Activated T-helper 17 cell treated with anti-CD3 and anti-CD28 coated beads, Interleukin-2, amount 50 U/mL, for 72 hours (primary cell): Measurements from ENCODE around the gene PSMD4. TPM values are rescaled to one million over a fixed set of nuclear protein-coding genes. Genes with fewer than 3 reads are reported as not detected.

Experiments
- ATAC-seq: fragments of 150-1000 bp; cut with Tn5 transposase; replicated peaks from 2 replicates; pipeline ENCODE4 v1.10.0; 2021; ENCODE audit warnings: mild to moderate bottlenecking, moderate library complexity
- H3K27ac Mint-ChIP-seq: one replicate; pipeline ENCODE4 v1.8.0; 2022; ENCODE audit warnings: mixed read lengths
- H3K27me3 Mint-ChIP-seq: one replicate; pipeline ENCODE4 v1.8.0; 2022; ENCODE audit warnings: mixed read lengths
- H3K36me3 Mint-ChIP-seq: one replicate; pipeline ENCODE4 v1.8.0; 2022; ENCODE audit warnings: low read depth, mild to moderate bottlenecking, mixed read lengths
- H3K4me1 Mint-ChIP-seq: one replicate; pipeline ENCODE4 v1.8.0; 2022; ENCODE audit warnings: mixed read lengths
- H3K4me3 Mint-ChIP-seq: one replicate; pipeline ENCODE4 v1.8.0; 2022; ENCODE audit warnings: mild to moderate bottlenecking, mixed read lengths
- H3K9me3 Mint-ChIP-seq: one replicate; pipeline ENCODE4 v1.8.0; 2022; ENCODE audit warnings: mixed read lengths
- total RNA-seq, 2 donors: library from RNA; stranded (reverse); gene quantifications; one replicate each; pipeline ENCODE4 v1.2.3, GENCODE V29; 2022

The PSMD4 gene
- total RNA-seq, 2 donors from 2014 or later, result 174 to 196 TPM

GRCh38 chr1:151294742-151295462 is 40.4 kb downstream of the PSMD4 start:
- H3K27me3 Mint-ChIP-seq, result no peaks in the 10 kb centered on the region
- H3K9me3 Mint-ChIP-seq, result no peaks in the 10 kb centered on the region
- peaks cover 93% of the 10 kb centered on the region for H3K36me3 Mint-ChIP-seq
- no peak for ATAC-seq
- peak overlapping the region; percentile 16 for H3K27ac Mint-ChIP-seq
- no peak overlapping the region for H3K4me3 Mint-ChIP-seq
- H3K4me1 Mint-ChIP-seq, result no peaks in the 10 kb centered on the region

GRCh38 chr1:151309811-151310323 is 55.3 kb downstream of the PSMD4 start:
- Mint-ChIP-seq H3K27me3 (no peaks in the 10 kb centered on the region), H3K9me3 (no peaks in the 10 kb centered on the region), H3K4me3 (no peak overlapping the region), H3K36me3 (peaks cover 98% of the 10 kb centered on the region), H3K4me1 (peaks cover 30% of the 10 kb centered on the region), H3K27ac (peak overlapping the region; percentile 87)
- no peak for ATAC-seq

GRCh38 chr1:151311011-151311410 is 56.5 kb downstream of the PSMD4 start:
- Mint-ChIP-seq H3K27me3 (no peaks in the 10 kb centered on the region), H3K9me3 (no peaks in the 10 kb centered on the region), H3K36me3 (peaks cover 98% of the 10 kb centered on the region), H3K4me3 (peak overlapping the region; percentile 80), H3K4me1 (peaks cover 30% of the 10 kb centered on the region), H3K27ac (peak overlapping the region; percentile 98)
- no peak for ATAC-seq

- Mint-ChIP-seq H3K4me3 (peak overlapping the region; percentile 80), H3K9me3 (no peaks in the 10 kb centered on the region), H3K4me1 (peaks cover 30% of the 10 kb centered on the region), H3K27me3 (no peaks in the 10 kb centered on the region), H3K27ac (peak overlapping the region; percentile 98), H3K36me3 (peaks cover 98% of the 10 kb centered on the region)
- peak; percentile 100 for ATAC-seq
These were observed 57.2 kb downstream of the PSMD4 start for GRCh38 chr1:151311589-151312331.

- H3K4me3 Mint-ChIP-seq, result peak overlapping the region; percentile 80
- H3K9me3 Mint-ChIP-seq, result no peaks in the 10 kb centered on the region
- peak overlapping the region; percentile 98 for H3K27ac Mint-ChIP-seq
- no peak for ATAC-seq
- H3K4me1 Mint-ChIP-seq, result peaks cover 31% of the 10 kb centered on the region
- no peaks in the 10 kb centered on the region for H3K27me3 Mint-ChIP-seq
- peaks cover 94% of the 10 kb centered on the region for H3K36me3 Mint-ChIP-seq
These were observed 57.9 kb downstream of the PSMD4 start for GRCh38 chr1:151312411-151312810.

GRCh38 chr1:151312826-151313225 is 58.3 kb downstream of the PSMD4 start:
- no peak for ATAC-seq
- Mint-ChIP-seq H3K9me3 (no peaks in the 10 kb centered on the region), H3K4me1 (peaks cover 35% of the 10 kb centered on the region), H3K36me3 (peaks cover 94% of the 10 kb centered on the region), H3K27ac (peak overlapping the region; percentile 98), H3K4me3 (peak overlapping the region; percentile 80), H3K27me3 (no peaks in the 10 kb centered on the region)

- no peak for ATAC-seq
- peak overlapping the region; percentile 98 for H3K27ac Mint-ChIP-seq
- no peaks in the 10 kb centered on the region for H3K9me3 Mint-ChIP-seq
- peaks cover 90% of the 10 kb centered on the region for H3K36me3 Mint-ChIP-seq
- no peaks in the 10 kb centered on the region for H3K27me3 Mint-ChIP-seq
- H3K4me1 Mint-ChIP-seq, result peaks cover 35% of the 10 kb centered on the region
- H3K4me3 Mint-ChIP-seq, result no peak overlapping the region
These were observed 59.0 kb downstream of the PSMD4 start for GRCh38 chr1:151313501-151313900.

GRCh38 chr1:151314137-151314875 is 59.8 kb downstream of the PSMD4 start:
- peak overlapping the region; percentile 98 for H3K27ac Mint-ChIP-seq

GRCh38 chr1:151315565-151316235 is 61.2 kb downstream of the PSMD4 start:
- Mint-ChIP-seq H3K4me3 (no peak overlapping the region), H3K36me3 (peaks cover 90% of the 10 kb centered on the region), H3K4me1 (peaks cover 40% of the 10 kb centered on the region), H3K27me3 (no peaks in the 10 kb centered on the region), H3K27ac (peak overlapping the region; percentile 63), H3K9me3 (no peaks in the 10 kb centered on the region)
- ATAC-seq, result no peak

More at GRCh38 chr1:151314137-151314875, 59.8 kb downstream of the PSMD4 start:
- Mint-ChIP-seq H3K9me3 (no peaks in the 10 kb centered on the region), H3K4me3 (no peak overlapping the region), H3K36me3 (peaks cover 90% of the 10 kb centered on the region), H3K4me1 (peaks cover 35% of the 10 kb centered on the region), H3K27me3 (no peaks in the 10 kb centered on the region)
- ATAC-seq, result no peak

Other genes with a start within 250 kb of the PSMD4 start
- gene MINDY1, start 247.8 kb upstream of the PSMD4 start, total RNA-seq, result 10 to 100 TPM; 10.9 to 22.6 TPM
- gene PRUNE1, start 246.3 kb upstream of the PSMD4 start, total RNA-seq, result 10 to 100 TPM; 12.5 to 15.3 TPM
- gene BNIPL, start 218.1 kb upstream of the PSMD4 start, total RNA-seq, result 1 to 10 TPM; 1.4 to 4.5 TPM
- gene C1orf56, start 207.0 kb upstream of the PSMD4 start, total RNA-seq, result 1 to 10 TPM in 1 of 2 donors, under 1 TPM in 1; 0.71 to 1.2 TPM
- gene CDC42SE1, start 195.1 kb upstream of the PSMD4 start, total RNA-seq, result 100 to 1,000 TPM in 1 of 2 donors, 10 to 100 TPM in 1; 99.7 to 121 TPM
- gene MLLT11, start 194.3 kb upstream of the PSMD4 start, total RNA-seq, result 1 to 10 TPM; 1.7 to 4.0 TPM
- gene GABPB2, start 184.0 kb upstream of the PSMD4 start, total RNA-seq, result 10 to 100 TPM in 1 of 2 donors, 1 to 10 TPM in 1; 5.8 to 11.7 TPM
- gene SEMA6C, start 108.1 kb upstream of the PSMD4 start, total RNA-seq, result 1 to 10 TPM; 5.4 to 6.3 TPM
- gene TNFAIP8L2, start 98.1 kb upstream of the PSMD4 start, total RNA-seq, result 10 to 100 TPM; 12.0 to 22.9 TPM
- gene LYSMD1, start 88.8 kb upstream of the PSMD4 start, total RNA-seq, result 10 to 100 TPM in 1 of 2 donors, 1 to 10 TPM in 1; 7.9 to 15.7 TPM
- 10 to 100 TPM; 55.3 to 69.4 TPM for gene SCNM1, start 88.6 kb upstream of the PSMD4 start, total RNA-seq
- 1 to 10 TPM in 1 of 2 donors, under 1 TPM in 1; 0.82 to 1.5 TPM for gene TMOD4, start 78.8 kb upstream of the PSMD4 start, total RNA-seq
- gene VPS72, start 64.5 kb upstream of the PSMD4 start, total RNA-seq, result 10 to 100 TPM; 62.2 to 77.9 TPM
- 10 to 100 TPM; 72.2 to 80.7 TPM for gene PIP5K1A, start 56.2 kb upstream of the PSMD4 start, total RNA-seq
- 10 to 100 TPM; 24.9 to 29.6 TPM for gene ZNF687, start 27.6 kb downstream of the PSMD4 start, total RNA-seq
- gene PI4KB, start 72.7 kb downstream of the PSMD4 start, total RNA-seq, result 10 to 100 TPM; 70.0 to 76.8 TPM
- gene RFX5, start 92.5 kb downstream of the PSMD4 start, total RNA-seq, result 10 to 100 TPM; 48.0 to 86.0 TPM
- gene SELENBP1, start 118.0 kb downstream of the PSMD4 start, total RNA-seq, result not detected
- gene PSMB4, start 144.8 kb downstream of the PSMD4 start, total RNA-seq, result 100 to 1,000 TPM; 329 to 417 TPM
- 10 to 100 TPM; 87.5 to 93.4 TPM for gene POGZ, start 204.8 kb downstream of the PSMD4 start, total RNA-seq